Tibial nerve (tissue), 4 donors: Measurements from ENCODE around the gene RNF222. TPM values are rescaled to one million over a fixed set of nuclear protein-coding genes. Genes with fewer than 3 reads are reported as not detected.

Source experiments
- DNase-seq, 2 donors: peaks; one replicate each; pipeline ENCODE4 v3.0.0-alpha.2; 2019; ENCODE audit warnings: low spot score in 2 of 2
- H3K27ac ChIP-seq, 4 donors: fragments of 200-600 bp; sonication (generic) in 3 of 4; one replicate each; pipeline ENCODE4 v1.5.1; 2017 to 2019; ENCODE audit warnings: mild to moderate bottlenecking in 1 of 4
- H3K27me3 ChIP-seq, 2 donors: fragments of 200-600 bp; sonication (generic) in 1 of 2; one replicate each; pipeline versions ENCODE4 v1.5.1 to v1.6.0; 2017 to 2019
- H3K36me3 ChIP-seq, 3 donors: fragments of 200-600 bp; sonication (generic); one replicate each; pipeline ENCODE4 v1.5.1; 2018 to 2019
- H3K4me1 ChIP-seq, 4 donors: fragments of 200-600 bp; sonication (generic) in 3 of 4; one replicate each; pipeline ENCODE4 v1.5.1; 2017 to 2019
- H3K4me3 ChIP-seq, 4 donors: fragments of 200-600 bp; sonication (generic) in 3 of 4; one replicate each; pipeline ENCODE4 v1.5.1; 2017 to 2019; ENCODE audit warnings: mild to moderate bottlenecking in 1 of 4, moderate library complexity in 1 of 4
- H3K9me3 ChIP-seq, 4 donors: fragments of 200-600 bp; sonication (generic) in 3 of 4; one replicate each; pipeline ENCODE4 v1.5.1; 2017 to 2019
- EP300 ChIP-seq, 2 donors: sonication (generic); formaldehyde crosslinking; IDR thresholded peaks; one replicate each; pipeline ENCODE4 v1.6.1; 2017; ENCODE audit warnings: antibody characterized with exemption in 2 of 2, mild to moderate bottlenecking in 1 of 2
- POLR2A ChIP-seq, 2 donors: fragments of 450-650 bp; IDR thresholded peaks; one replicate each; pipeline ENCODE4 v1.6.1; 2017; ENCODE audit warnings: antibody characterized with exemption in 2 of 2, mild to moderate bottlenecking in 2 of 2, moderate library complexity in 2 of 2
- WGBS, 2 donors: methylation state at CpG; one replicate each; pipeline ENCODE4 v1.1.5; 2018; 5-methylcytosine and 5-hydroxymethylcytosine counted together
- total RNA-seq, 4 donors: library from RNA; depleted of rRNA; stranded (reverse); fragments of >200 nt; gene quantifications; one replicate each; pipeline ENCODE4 v1.1.0, GENCODE V29; 2016
- TF ChIP-seq, protein P1 (sequence below), 5 experiments: fragments of 200-600 bp in 3 of 5; fragments of 450-650 bp in 2 of 5; sonication (generic) in 3 of 5; IDR thresholded peaks; one replicate each; pipeline ENCODE4 v1.5.1; 2016 to 2019; ENCODE audit warnings: antibody characterized with exemption in 5 of 5, mild to moderate bottlenecking in 3 of 5, moderate library complexity in 2 of 5

Gene RNF222
- total RNA-seq, 4 donors from 2014 or later, result 0.59 TPM; not detected in 3

DNA sequence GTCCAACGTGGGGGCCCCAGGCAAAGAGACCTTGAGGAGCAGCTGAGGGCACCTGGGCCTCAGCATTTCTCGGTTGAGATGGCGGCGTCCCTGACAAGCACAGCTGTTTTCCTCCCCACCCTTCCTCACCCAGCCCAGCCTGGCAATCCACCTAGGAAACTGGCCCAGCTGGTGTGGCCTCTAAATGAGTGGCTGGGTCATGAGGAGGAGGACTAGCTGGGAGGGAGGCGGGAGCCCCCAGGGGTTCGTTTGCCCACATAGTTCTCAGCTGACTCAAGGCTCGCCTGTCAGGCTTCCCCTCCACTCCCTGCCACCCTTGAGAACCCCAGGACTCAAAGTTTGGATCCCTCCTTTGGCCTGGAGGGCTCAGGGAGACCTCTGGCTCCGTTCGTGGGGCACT, 5.9 kb downstream of the RNF222 start:
- H3K27ac ChIP-seq, result no peak overlapping the region
- TF ChIP-seq POLR2A (IDR thresholded peaks at IDR 0.05), result no peak
- peaks cover 0 to 36% of the 10 kb centered on the region in 2 donors for H3K27me3 ChIP-seq
- no peak overlapping the region for H3K4me3 ChIP-seq
- no peaks in the 10 kb centered on the region for H3K9me3 ChIP-seq
- DNase-seq, result no peak
- 32 to 37% methylated on average over 7 to 9 of the region's 9 CpGs for WGBS, 2 donors
- H3K36me3 ChIP-seq, result no peaks in the 10 kb centered on the region
- no peaks in the 10 kb centered on the region for H3K4me1 ChIP-seq

DNA sequence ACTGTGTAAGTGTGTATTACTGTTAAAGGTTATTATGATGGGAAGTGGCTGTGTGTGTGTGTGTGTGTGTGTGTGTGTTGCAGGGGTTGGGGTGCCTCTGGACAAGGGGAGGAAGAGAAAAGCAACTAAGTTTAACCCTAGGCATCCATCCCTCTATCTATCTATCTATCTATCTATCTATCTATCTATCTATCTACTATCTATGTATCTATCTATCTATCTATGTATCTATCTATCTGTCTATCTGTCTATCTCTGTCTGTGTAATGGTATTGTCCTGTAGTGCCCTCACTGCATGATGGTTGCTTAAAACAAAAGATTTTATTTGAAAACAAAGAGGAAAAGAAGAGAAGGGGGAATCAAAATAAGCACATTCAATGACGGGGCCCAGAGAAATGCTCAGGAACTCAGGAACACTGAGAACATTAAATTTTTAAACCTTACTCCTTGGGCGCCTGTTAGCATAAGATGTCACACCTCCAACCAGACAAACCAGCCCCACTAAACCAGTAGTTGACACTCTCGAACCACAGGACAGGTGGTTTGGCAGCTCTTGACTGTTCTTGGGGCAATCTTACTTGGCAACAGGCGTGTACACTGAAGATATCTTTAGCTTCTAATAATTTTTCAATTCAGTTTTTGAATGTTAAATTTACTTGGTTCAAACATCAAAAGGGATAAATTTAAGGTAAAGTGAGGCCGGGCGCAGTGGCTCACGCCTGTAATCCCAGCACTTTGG, 9.5 kb downstream of the RNF222 start:
- Histone ChIP-seq H3K36me3 (no peaks in the 10 kb centered on the region), H3K27ac (no peak overlapping the region), H3K4me1 (peaks cover 0 to 15% (median 6%) of the 10 kb centered on the region in 4 donors), H3K27me3 (peaks cover 0 to 1% of the 10 kb centered on the region in 2 donors), H3K4me3 (no peak overlapping the region), H3K9me3 (no peaks in the 10 kb centered on the region)
- TF ChIP-seq, protein P1, sequence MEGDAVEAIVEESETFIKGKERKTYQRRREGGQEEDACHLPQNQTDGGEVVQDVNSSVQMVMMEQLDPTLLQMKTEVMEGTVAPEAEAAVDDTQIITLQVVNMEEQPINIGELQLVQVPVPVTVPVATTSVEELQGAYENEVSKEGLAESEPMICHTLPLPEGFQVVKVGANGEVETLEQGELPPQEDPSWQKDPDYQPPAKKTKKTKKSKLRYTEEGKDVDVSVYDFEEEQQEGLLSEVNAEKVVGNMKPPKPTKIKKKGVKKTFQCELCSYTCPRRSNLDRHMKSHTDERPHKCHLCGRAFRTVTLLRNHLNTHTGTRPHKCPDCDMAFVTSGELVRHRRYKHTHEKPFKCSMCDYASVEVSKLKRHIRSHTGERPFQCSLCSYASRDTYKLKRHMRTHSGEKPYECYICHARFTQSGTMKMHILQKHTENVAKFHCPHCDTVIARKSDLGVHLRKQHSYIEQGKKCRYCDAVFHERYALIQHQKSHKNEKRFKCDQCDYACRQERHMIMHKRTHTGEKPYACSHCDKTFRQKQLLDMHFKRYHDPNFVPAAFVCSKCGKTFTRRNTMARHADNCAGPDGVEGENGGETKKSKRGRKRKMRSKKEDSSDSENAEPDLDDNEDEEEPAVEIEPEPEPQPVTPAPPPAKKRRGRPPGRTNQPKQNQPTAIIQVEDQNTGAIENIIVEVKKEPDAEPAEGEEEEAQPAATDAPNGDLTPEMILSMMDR (IDR thresholded peaks at IDR 0.05), result no peak
- TF ChIP-seq POLR2A (IDR thresholded peaks at IDR 0.05) (no peak), EP300 (IDR thresholded peaks at IDR 0.05) (no peak)
- DNase-seq, result no peak
- WGBS, 2 donors, result 86 to 92% methylated on average over 7 of the region's 7 CpGs

DNA sequence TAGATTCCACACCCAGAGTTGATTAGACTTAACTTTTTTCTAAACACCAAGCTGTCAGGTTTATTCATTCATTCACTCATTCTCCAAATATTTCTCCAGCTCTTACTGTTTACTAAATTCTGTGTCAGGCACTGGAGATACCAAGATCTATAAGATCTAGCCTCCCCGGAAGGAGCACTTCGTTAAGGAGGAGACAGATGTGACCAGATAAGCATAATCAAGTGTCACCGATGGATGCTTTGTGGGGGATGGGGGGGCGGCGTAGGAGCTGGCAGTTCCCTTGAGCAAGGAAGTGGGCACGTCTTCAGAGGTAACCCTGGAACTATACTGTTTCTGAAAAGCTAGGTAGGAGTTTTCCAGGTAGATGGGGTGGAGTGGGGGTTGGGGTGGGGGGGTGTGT, 10.8 kb downstream of the RNF222 start:
- no peak for DNase-seq
- Histone ChIP-seq H3K4me1 (peaks cover 0 to 20% (median 10%) of the 10 kb centered on the region in 4 donors), H3K36me3 (no peaks in the 10 kb centered on the region), H3K4me3 (no peak overlapping the region), H3K27ac (no peak overlapping the region), H3K27me3 (no peaks in the 10 kb centered on the region), H3K9me3 (no peaks in the 10 kb centered on the region)
- 75 to 79% methylated on average over 6 of the region's 6 CpGs for WGBS, 2 donors
- TF ChIP-seq, protein P1 (IDR thresholded peaks at IDR 0.05), result no peak
- no peak for TF ChIP-seq POLR2A (IDR thresholded peaks at IDR 0.05)

DNA sequence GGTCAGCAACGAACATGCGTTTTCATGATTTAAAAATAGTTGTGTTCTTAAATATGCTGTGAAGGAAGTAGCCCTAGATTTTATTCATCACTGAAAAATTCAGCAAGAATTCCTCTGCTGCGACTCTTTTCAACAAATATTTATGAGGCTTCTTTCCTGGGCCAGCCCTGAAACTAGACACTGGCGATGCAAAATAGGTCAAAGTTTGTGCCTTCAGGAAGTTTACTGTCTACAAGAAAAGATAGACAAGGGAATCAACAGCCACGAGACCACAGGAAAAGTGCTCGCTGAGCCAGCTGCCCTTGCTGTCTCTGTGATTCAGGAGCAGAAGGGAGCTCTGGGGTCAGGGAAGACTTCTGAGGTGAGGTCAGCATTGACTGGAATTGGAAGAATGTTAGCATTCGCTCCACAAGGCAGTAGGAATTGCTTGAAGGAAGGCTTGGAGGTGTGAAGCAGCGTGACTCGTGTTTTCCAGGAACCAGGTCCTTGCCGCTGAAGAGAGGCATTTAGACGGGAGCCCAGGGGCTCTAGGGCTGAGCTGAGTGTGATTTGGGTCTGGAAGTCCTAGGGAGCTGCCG, 12.7 kb downstream of the RNF222 start:
- Histone ChIP-seq H3K4me1 (peaks cover 0 to 39% (median 25%) of the 10 kb centered on the region in 4 donors), H3K4me3 (no peak overlapping the region), H3K27me3 (no peaks in the 10 kb centered on the region), H3K36me3 (peaks cover 0 to 17% (median 3%) of the 10 kb centered on the region in 3 donors), H3K27ac (no peak overlapping the region), H3K9me3 (no peaks in the 10 kb centered on the region)
- 69 to 72% methylated on average over 12 of the region's 12 CpGs for WGBS, 2 donors
- no peak for TF ChIP-seq EP300 (IDR thresholded peaks at IDR 0.05)
- TF ChIP-seq, protein P1 (IDR thresholded peaks at IDR 0.05), result no peak
- no peak for TF ChIP-seq POLR2A (IDR thresholded peaks at IDR 0.05)
- no peak for DNase-seq

DNA sequence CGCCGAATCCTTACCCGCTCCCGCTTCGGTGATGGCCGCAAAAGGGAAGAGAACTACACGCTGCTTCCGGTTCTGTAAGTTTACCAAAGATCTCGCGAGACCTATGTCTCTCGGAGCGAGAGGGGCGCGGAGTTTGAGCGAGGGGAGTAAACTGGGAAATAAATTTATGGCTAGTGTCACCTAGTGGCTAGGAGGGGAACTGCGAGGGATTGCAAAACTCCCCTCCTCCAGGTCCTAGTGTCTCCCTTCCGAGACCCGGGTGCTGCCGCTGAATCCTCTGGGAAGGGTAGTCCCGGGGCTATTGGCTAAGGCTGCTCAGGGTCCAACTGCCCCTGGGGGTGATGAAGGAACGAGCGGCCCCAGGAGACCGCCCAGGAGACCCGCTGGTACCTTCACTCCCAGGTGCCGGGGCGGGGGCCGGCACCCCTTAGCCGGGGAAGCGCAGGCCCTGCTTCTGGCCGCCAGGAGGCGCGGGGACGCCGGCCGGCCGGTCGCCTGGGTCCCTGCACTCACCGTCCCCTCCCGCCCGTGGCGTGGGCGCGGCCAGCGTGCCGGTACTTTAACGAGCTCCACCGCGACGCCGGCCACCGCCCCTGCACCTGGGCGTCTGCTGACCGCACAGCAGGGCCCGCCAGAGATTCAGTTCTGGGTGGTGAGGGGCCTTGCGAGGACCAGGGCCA, 14.3 kb downstream of the RNF222 start, which contains the start of gene RPL26:
RPL26 (minus strand) TSS at position 51 of the 680 bp plus-strand sequence. CDS start 883 bp downstream, outside the sequence.
- 1 to 2% methylated on average over 16 to 17 of the region's 55 CpGs for WGBS, 2 donors
- H3K4me1 ChIP-seq, result peaks cover 0 to 54% (median 25%) of the 10 kb centered on the region in 4 donors

More for the DNA sequence above, 14.3 kb downstream of the RNF222 start, which contains the start of gene RPL26:
- peak within 1 kb of the TSS; percentile 51 to 82 (median 69) for H3K4me3 ChIP-seq
- TF ChIP-seq EP300 (IDR thresholded peaks at IDR 0.05) (peak; percentile 55 to 93), POLR2A (IDR thresholded peaks at IDR 0.05) (peak; percentile 29 to 64)
- TF ChIP-seq, protein P1 (IDR thresholded peaks at IDR 0.05), result peak; percentile 97 to 100 (median 99)
- peak; percentile 96 to 98 for DNase-seq
- H3K27ac ChIP-seq, result peak within 1 kb of the TSS; percentile 63 to 91 (median 86)
- peaks cover 0 to 33% (median 9%) of the 10 kb centered on the region in 3 donors for H3K36me3 ChIP-seq
- H3K27me3 ChIP-seq, result no peaks in the 10 kb centered on the region
- H3K9me3 ChIP-seq, result no peaks in the 10 kb centered on the region
